IPS-20b (cell line): Measurements from ENCODE around the gene PNPLA1.

Experiments used
- H3K27ac ChIP-seq: one replicate; pipeline ENCODE4 v1.5.1; 2013; ENCODE audit warnings: low read length
- H3K27me3 ChIP-seq: 2 replicates; pipeline ENCODE4 v1.6.1; 2013; ENCODE audit warnings: mild to moderate bottlenecking, low read length, inconsistent platforms; ENCODE audit not compliant: insufficient read depth
- H3K36me3 ChIP-seq: 2 replicates; pipeline ENCODE4 v1.6.1; 2013; ENCODE audit warnings: low read depth, mild to moderate bottlenecking, inconsistent platforms, low read length, moderate library complexity; ENCODE audit not compliant: insufficient read depth
- H3K4me1 ChIP-seq: 2 replicates; pipeline ENCODE4 v1.6.1; 2013; ENCODE audit warnings: mild to moderate bottlenecking, control low read depth, inconsistent platforms, low read length, moderate library complexity; ENCODE audit not compliant: insufficient read depth
- H3K4me3 ChIP-seq: 2 replicates; pipeline ENCODE4 v1.5.1; 2013; ENCODE audit warnings: mild to moderate bottlenecking, low read length, inconsistent platforms
- H3K9ac ChIP-seq: 2 replicates; pipeline ENCODE4 v1.6.1; 2013; ENCODE audit warnings: low read depth, mild to moderate bottlenecking, inconsistent platforms, low read length, moderate library complexity
- H3K9me3 ChIP-seq: 2 replicates; pipeline ENCODE4 v1.6.1; 2013; ENCODE audit warnings: mild to moderate bottlenecking, low read depth, low read length, inconsistent platforms; ENCODE audit not compliant: insufficient read depth

The PNPLA1 gene

GRCh38 chr6:36292170-36292569, 22.3 kb downstream of the PNPLA1 start:
- Histone ChIP-seq H3K36me3 (no peaks in the 10 kb centered on the region), H3K27me3 (no peaks in the 10 kb centered on the region), H3K9me3 (no peaks in the 10 kb centered on the region), H3K4me1 (0 out of 2 replicates have a peak, but pooled peaks cover 2% of the 10 kb centered on the region), H3K9ac (no peak overlapping the region), H3K27ac (no peak overlapping the region), H3K4me3 (no peak overlapping the region)

- Histone ChIP-seq H3K4me1 (0 out of 2 replicates have a peak, but pooled peaks cover under 1% of the 10 kb centered on the region), H3K4me3 (no peak overlapping the region), H3K9me3 (no peaks in the 10 kb centered on the region), H3K36me3 (no peaks in the 10 kb centered on the region), H3K9ac (no peak overlapping the region), H3K27ac (no peak overlapping the region), H3K27me3 (no peaks in the 10 kb centered on the region)
These were observed 26.4 kb downstream of the PNPLA1 start for GRCh38 chr6:36296240-36296639.

DNA sequence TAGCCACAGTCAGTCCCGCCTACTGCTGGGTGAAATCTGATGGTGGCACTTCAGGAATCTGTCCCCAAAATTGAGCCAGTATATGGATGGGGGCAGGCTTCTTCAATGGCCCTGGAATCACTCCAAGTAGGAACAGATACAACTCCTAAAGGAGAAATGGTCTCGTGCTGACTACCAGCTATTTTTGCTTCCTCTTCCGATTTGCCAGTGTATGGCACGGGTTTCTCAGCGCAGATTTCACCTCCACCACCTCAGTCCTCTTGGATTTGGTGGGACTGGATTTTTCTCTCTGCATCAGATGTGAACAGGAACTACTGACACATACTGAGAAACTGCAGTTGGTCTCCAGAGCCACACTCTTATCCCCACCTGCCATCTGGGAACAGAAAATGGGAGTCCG, 27.2 kb downstream of the PNPLA1 start:
- Histone ChIP-seq H3K9me3 (no peaks in the 10 kb centered on the region), H3K9ac (no peak overlapping the region), H3K4me1 (no peaks in the 10 kb centered on the region), H3K27ac (no peak overlapping the region), H3K4me3 (no peak overlapping the region), H3K36me3 (no peaks in the 10 kb centered on the region), H3K27me3 (no peaks in the 10 kb centered on the region)

DNA sequence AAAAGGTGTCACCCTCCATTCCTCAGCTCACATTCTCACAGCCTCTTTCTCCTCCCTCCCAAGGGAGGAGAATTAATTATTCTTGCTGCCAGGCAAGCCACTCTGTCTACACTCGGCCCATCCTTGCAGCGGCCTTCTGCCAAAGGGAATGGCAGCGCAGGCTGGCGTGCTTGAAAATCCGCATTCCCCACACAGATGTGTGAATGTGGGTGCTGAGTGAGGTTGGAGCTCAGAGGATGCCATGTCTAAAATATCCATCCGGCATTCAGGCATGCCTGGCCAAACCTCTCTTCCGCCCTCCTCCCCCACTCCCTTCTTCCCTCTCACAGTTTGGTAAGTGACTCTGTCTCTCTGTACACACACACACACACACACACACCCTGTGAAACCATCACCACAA, 27.7 kb downstream of the PNPLA1 start:
- H3K36me3 ChIP-seq = no peaks in the 10 kb centered on the region
- no peaks in the 10 kb centered on the region for H3K4me1 ChIP-seq
- no peak overlapping the region for H3K27ac ChIP-seq
- H3K9me3 ChIP-seq = no peaks in the 10 kb centered on the region
- H3K9ac ChIP-seq = no peak overlapping the region
- H3K27me3 ChIP-seq = no peaks in the 10 kb centered on the region
- no peak overlapping the region for H3K4me3 ChIP-seq

- Histone ChIP-seq H3K27ac (no peak overlapping the region), H3K4me3 (no peak overlapping the region), H3K27me3 (no peaks in the 10 kb centered on the region), H3K36me3 (no peaks in the 10 kb centered on the region), H3K4me1 (no peaks in the 10 kb centered on the region), H3K9me3 (no peaks in the 10 kb centered on the region), H3K9ac (no peak overlapping the region)
These were observed 28.2 kb downstream of the PNPLA1 start for GRCh38 chr6:36298027-36298426.

DNA sequence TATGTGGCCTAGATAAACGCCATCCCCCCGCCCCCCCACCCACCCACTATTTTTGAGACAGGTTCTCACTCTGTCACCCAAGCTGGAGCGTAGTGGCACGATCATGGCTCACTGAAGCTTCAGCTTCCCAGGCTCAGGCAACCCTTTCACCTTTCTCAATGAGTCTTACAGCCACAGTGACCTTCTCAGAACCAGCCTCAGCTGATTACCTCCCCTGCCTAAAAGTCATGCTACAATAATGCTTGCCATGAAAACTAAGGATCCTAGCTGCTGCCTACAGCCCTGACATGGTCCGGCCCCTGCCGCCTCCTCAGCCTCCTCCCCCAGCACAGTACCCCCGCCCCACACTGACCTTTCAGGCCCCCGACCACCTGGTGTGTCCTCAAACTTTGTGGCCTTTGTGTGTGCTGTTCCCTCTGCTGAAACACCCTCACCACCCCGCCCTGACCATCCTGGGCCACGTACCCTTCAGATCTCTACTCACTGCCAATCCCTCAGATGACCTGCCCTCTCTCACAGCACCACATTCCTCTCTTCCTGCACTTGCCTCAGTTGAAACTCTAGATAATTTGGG, 31.3 kb downstream of the PNPLA1 start:
- Histone ChIP-seq H3K4me1 (no peaks in the 10 kb centered on the region), H3K27ac (no peak overlapping the region), H3K9me3 (no peaks in the 10 kb centered on the region), H3K27me3 (no peaks in the 10 kb centered on the region), H3K9ac (no peak overlapping the region), H3K36me3 (no peaks in the 10 kb centered on the region), H3K4me3 (no peak overlapping the region)

DNA sequence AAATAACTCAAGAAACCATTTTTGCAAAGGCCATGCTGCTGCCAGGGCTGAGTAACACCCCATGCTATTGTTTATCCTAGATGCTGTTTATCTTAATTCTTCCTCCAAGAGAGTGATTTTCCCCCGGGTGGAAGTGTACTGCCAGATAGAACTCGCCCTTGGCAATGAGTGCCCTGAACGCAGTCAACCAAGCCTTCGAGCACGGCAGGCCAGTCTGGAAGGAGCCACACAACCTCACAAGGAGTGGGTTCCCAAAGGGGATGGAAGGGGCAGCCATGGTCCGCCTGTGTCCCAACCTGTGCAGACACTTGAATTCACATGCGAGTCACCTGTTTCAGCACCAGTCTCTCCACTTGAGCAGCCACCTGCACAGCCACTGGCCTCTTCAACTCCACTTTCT, 31.9 kb downstream of the PNPLA1 start:
- no peak overlapping the region for H3K9ac ChIP-seq
- H3K27ac ChIP-seq = no peak overlapping the region
- H3K9me3 ChIP-seq = no peaks in the 10 kb centered on the region
- H3K4me3 ChIP-seq = no peak overlapping the region
- no peaks in the 10 kb centered on the region for H3K36me3 ChIP-seq
- no peaks in the 10 kb centered on the region for H3K4me1 ChIP-seq
- no peaks in the 10 kb centered on the region for H3K27me3 ChIP-seq

DNA sequence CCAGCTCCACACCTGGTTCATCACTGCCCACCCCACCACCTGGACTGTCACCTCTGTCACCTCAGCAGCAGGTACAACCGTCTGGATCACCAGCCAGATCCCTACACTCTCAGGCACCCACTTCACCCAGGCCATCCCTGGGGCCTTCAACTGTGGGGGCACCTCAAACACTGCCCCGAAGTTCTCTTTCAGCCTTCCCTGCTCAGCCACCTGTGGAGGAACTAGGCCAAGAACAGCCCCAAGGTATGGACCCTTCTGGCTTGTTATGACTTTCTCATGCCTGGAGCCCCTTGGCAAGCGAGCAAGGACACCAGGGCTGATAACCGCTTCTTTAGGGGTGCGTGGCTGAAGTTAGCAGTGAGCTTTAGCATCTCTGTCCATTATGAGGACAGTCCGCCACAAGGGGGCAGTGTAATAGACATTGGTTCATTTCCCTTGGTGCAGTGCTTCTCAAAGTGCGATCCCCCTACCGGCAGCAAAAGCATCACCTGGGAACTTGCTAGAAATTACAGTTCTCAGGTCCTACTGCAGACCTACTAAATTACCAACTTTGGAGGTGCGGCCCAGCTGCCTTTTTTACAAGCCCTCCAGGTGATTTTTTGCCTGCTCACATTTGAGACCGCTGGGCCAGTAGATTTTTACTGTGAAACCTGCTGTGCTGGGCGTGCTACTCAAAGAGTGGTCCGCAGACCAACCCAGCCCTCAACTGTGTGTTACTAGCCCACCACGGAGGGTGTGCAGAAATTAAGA, 32.5 kb downstream of the PNPLA1 start:
- no peak overlapping the region for H3K4me3 ChIP-seq
- no peak overlapping the region for H3K27ac ChIP-seq
- H3K27me3 ChIP-seq = no peaks in the 10 kb centered on the region
- H3K9ac ChIP-seq = no peak overlapping the region
- no peaks in the 10 kb centered on the region for H3K36me3 ChIP-seq
- no peaks in the 10 kb centered on the region for H3K4me1 ChIP-seq
- H3K9me3 ChIP-seq = no peaks in the 10 kb centered on the region

DNA sequence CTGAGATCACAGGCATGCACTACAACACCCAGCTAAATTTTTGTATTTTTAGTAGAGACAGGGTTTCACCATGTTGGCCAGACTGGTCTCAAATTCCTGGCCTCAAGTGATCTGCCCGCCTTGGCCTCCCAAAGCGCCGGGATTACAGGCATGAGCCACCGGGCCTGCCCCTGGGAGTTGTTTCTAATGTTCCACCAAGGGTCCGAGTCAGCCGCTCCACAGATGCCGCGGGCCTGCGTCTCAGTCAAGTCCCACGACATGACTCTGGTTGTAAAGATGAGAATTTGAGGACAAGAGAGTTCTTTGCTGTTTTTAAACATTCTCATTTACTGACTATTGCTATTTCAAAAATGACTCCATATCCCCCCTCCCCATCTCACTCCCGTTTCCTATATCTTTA, 36.0 kb downstream of the PNPLA1 start:
- Histone ChIP-seq H3K9ac (no peak overlapping the region), H3K36me3 (no peaks in the 10 kb centered on the region), H3K27me3 (no peaks in the 10 kb centered on the region), H3K27ac (no peak overlapping the region), H3K9me3 (no peaks in the 10 kb centered on the region), H3K4me1 (no peaks in the 10 kb centered on the region), H3K4me3 (no peak overlapping the region)

DNA sequence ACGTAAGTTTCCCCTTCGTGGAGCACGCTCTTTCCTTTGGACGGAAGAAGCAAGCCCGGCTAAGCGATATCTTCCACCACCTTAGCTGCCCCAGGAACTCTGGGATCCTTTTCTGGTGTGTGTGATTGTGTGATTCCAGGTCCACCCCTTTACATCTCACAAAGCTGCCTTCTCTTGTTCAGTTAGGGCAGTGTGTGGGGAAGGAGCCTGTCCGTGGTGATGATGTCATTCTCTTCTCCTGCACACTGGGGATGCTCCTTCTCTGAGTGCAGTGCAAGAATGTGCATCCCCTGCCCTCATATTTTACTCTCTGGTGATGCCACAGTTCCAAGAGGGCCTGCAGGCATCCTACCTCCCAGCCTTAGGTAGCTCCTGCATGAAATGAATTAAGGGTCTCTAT, 36.5 kb downstream of the PNPLA1 start:
- no peak overlapping the region for H3K4me3 ChIP-seq
- no peak overlapping the region for H3K27ac ChIP-seq
- H3K27me3 ChIP-seq = no peaks in the 10 kb centered on the region
- H3K4me1 ChIP-seq = no peaks in the 10 kb centered on the region
- no peaks in the 10 kb centered on the region for H3K9me3 ChIP-seq
- no peaks in the 10 kb centered on the region for H3K36me3 ChIP-seq
- H3K9ac ChIP-seq = no peak overlapping the region

DNA sequence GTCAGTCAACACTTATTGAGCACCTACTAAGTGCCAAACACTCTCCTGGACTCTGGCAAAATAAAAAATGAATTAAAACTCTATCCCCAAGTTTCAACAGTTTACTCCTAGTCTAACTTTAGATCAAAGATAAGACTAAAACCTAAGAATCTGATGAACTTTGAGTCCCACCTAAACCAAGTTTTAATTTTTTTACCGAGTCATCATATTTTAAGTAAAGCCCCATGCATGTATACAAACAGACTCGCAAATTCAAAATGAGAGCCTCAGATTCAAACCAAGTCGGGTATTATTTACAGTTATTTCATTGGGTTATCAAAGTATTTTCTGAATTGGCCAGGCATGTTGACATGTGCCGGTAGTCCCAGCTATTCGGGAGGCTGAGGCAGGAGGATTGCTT, 38.7 kb downstream of the PNPLA1 start:
- no peaks in the 10 kb centered on the region for H3K4me1 ChIP-seq
- no peak overlapping the region for H3K4me3 ChIP-seq
- no peaks in the 10 kb centered on the region for H3K9me3 ChIP-seq
- H3K9ac ChIP-seq = no peak overlapping the region
- no peaks in the 10 kb centered on the region for H3K27me3 ChIP-seq
- no peaks in the 10 kb centered on the region for H3K36me3 ChIP-seq
- H3K27ac ChIP-seq = no peak overlapping the region

DNA sequence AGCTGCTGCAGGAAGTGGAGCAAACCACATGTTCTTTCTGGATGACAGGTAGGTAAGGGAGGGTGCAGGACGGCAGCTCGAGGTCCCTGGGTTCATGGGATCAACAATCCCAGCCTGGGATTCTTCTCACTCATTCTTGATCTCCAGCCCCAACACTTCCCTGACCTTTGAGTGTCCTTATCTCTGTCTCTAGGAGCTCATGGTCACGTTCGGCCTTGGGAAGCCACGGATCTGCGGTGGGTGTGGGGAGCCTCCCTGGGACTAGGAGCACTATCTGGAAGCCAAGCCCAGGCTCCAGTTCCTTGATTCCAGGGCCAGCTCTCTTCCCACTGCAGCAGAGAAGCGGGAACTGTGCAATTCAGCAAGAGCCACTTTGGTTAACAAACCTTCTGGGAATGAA, 39.3 kb downstream of the PNPLA1 start:
- Histone ChIP-seq H3K27me3 (no peaks in the 10 kb centered on the region), H3K9me3 (no peaks in the 10 kb centered on the region), H3K4me1 (no peaks in the 10 kb centered on the region), H3K4me3 (no peak overlapping the region), H3K36me3 (no peaks in the 10 kb centered on the region), H3K9ac (no peak overlapping the region), H3K27ac (no peak overlapping the region)
